HepG2 (cell line): ENCODE results near the gene ACTA2. TPM values are rescaled to one million over a fixed set of nuclear protein-coding genes. Genes with fewer than 3 reads are reported as not detected.

Source experiments
- ATAC-seq: fragments of 200-7000 bp; cut with Tn5 transposase; 3 replicates; pipeline ENCODE4 v1.9.1; 2020; ENCODE audit warnings: mild to moderate bottlenecking, moderate library complexity
- BruUV-seq: library from RNA; stranded (reverse); fragments of 400-500 nt; replicated peaks from 2 replicates; lab custom pipeline; 2021; lab: Mats Ljungman, UMichigan
- CTCF ChIA-PET: fragments of 300-600 bp; formaldehyde crosslinking; extraction: SDS; loops from one replicate; lab custom pipeline; 2021; ENCODE audit warnings: low total read pairs, inconsistent platforms, low intra/inter-chr PET ratio; lab: Yijun Ruan, JAX
- POLR2A ChIA-PET: fragments of 350-600 bp; sonication (Branson Sonifier 250); formaldehyde crosslinking; loops from one replicate; lab custom pipeline; 2020; ENCODE audit warnings: antibody characterized with exemption, inconsistent platforms; lab: Yijun Ruan, JAX
- DNase-seq: peaks from one replicate; pipeline ENCODE4 v3.0.0-alpha.2; 2015; ENCODE audit warnings: low spot score
- FAIRE-seq: peaks from 3 replicates; lab custom pipeline; 2011; peaks lifted over from hg19 to GRCh38; lab: Jason Lieb, UNC
- H2AFZ ChIP-seq: one replicate; pipeline ENCODE4 v1.6.1; 2011; ENCODE audit warnings: low read length, inconsistent platforms
- H3K27ac ChIP-seq: fragments of 300-600 bp; 3 replicates; pipeline ENCODE4 v1.8.0; 2011; ENCODE audit warnings: mixed run types, mild to moderate bottlenecking, mixed read lengths, low read length, inconsistent platforms; ENCODE audit not compliant: insufficient read depth; ENCODE audit errors: extremely low read length
- H3K27me3 ChIP-seq, 2 experiments: fragments of 200-600 bp in 1 of 2; 2 replicates in 1 of 2; 3 replicates in 1 of 2; pipeline versions ENCODE4 v1.6.0 to v1.8.0; 2011; ENCODE audit warnings: low read length in 2 of 2, mild to moderate bottlenecking in 2 of 2, moderate library complexity in 2 of 2, inconsistent platforms in 1 of 2; ENCODE audit not compliant: insufficient read depth in 2 of 2, control insufficient read depth in 1 of 2
- H3K36me3 ChIP-seq, 2 experiments: fragments of 200-600 bp in 1 of 2; replicated peaks in 1 of 2; 2 replicates in 1 of 2; 3 replicates in 1 of 2; pipeline versions ENCODE4 v1.5.1 to v1.8.0; 2011; ENCODE audit warnings: low read length in 2 of 2, inconsistent platforms in 1 of 2; ENCODE audit not compliant: insufficient read depth in 2 of 2, control insufficient read depth in 1 of 2
- H3K4me1 ChIP-seq: 2 replicates; pipeline ENCODE4 v1.5.1; 2012; ENCODE audit warnings: low read length, inconsistent platforms; ENCODE audit not compliant: insufficient read depth
- H3K4me2 ChIP-seq: 2 replicates; pipeline ENCODE4 v1.6.0; 2011; ENCODE audit warnings: low read depth, low read length, inconsistent platforms
- H3K4me3 ChIP-seq, 3 experiments: fragments of 200-600 bp in 1 of 3; sonication (generic), shearing (Covaris generic) in 1 of 3; replicated peaks in 1 of 3; 2 replicates each; pipeline ENCODE4 v1.5.1; 2011 to 2016; ENCODE audit warnings: low read length in 3 of 3, inconsistent platforms in 2 of 3, low read depth in 2 of 3, mild to moderate bottlenecking in 2 of 3, control low read depth in 1 of 3, mixed read lengths in 1 of 3; ENCODE audit not compliant: insufficient read depth in 1 of 3
- H3K79me2 ChIP-seq: one replicate; pipeline ENCODE4 v1.6.1; 2011; ENCODE audit warnings: low read length, inconsistent platforms; ENCODE audit not compliant: insufficient read depth
- H3K9ac ChIP-seq: 2 replicates; pipeline ENCODE4 v1.6.0; 2011; ENCODE audit warnings: mild to moderate bottlenecking, low read depth, low read length, inconsistent platforms; ENCODE audit not compliant: insufficient read depth
- H3K9me3 ChIP-seq: 2 replicates; pipeline ENCODE4 v1.5.1; 2012; ENCODE audit warnings: mild to moderate bottlenecking, low read length
- H4K20me1 ChIP-seq: 2 replicates; pipeline ENCODE4 v1.6.0; 2011; ENCODE audit warnings: inconsistent platforms, mild to moderate bottlenecking, low read length, moderate library complexity; ENCODE audit not compliant: insufficient read depth
- CBX2 ChIP-seq, 2 experiments: fragments of 200-600 bp in 1 of 2; sonication (generic); formaldehyde crosslinking in 1 of 2; IDR thresholded peaks; 2 replicates each; pipeline versions ENCODE4 v1.7.0 to v1.8.1; 2018 to 2022; ENCODE audit warnings: low read depth in 2 of 2, low read length in 1 of 2, mild to moderate bottlenecking in 1 of 2, missing genetic modification reagents in 1 of 2
- KDM4B ChIP-seq: sonication (generic); formaldehyde crosslinking; IDR thresholded peaks from 2 replicates; pipeline ENCODE4 v1.4.0; 2020; ENCODE audit warnings: missing genetic modification reagents
- KLF13 ChIP-seq: sonication (generic); formaldehyde crosslinking; IDR thresholded peaks from 2 replicates; pipeline ENCODE4 v1.4.0; 2020; ENCODE audit warnings: mild to moderate bottlenecking, missing genetic modification reagents
- MAF1 ChIP-seq: sonication (generic); formaldehyde crosslinking; IDR thresholded peaks from 2 replicates; pipeline ENCODE4 v1.5.0; 2020; ENCODE audit warnings: missing genetic modification reagents, borderline replicate concordance
- ZNF230 ChIP-seq: sonication (generic); formaldehyde crosslinking; IDR thresholded peaks from 2 replicates; pipeline ENCODE4 v1.4.0; 2020; ENCODE audit warnings: mild to moderate bottlenecking, missing genetic modification reagents
- ZNF577 ChIP-seq: sonication (generic); formaldehyde crosslinking; IDR thresholded peaks from 2 replicates; pipeline ENCODE4 v1.4.0; 2020; ENCODE audit warnings: mild to moderate bottlenecking, low read depth, missing genetic modification reagents, borderline replicate concordance
- WGBS: methylation state at CpG from one replicate; pipeline ENCODE4 v1.1.6; 2017; ENCODE audit warnings: low lambda C conversion rate; 5-methylcytosine and 5-hydroxymethylcytosine counted together
- in situ Hi-C: cut with HindIII; loops from 2 replicates; pipeline ENCODE4 v1.10.0; 2017; ENCODE audit warnings: low pct_unique_long_range_greater_than_20kb; ENCODE audit not compliant: extremely low pct_ligation_motif_present
- intact Hi-C: fragments of 100-400 bp; cut with micrococcal nuclease; formaldehyde crosslinking; loops from one replicate; pipeline ENCODE4 v1.10.0; 2022; ENCODE audit not compliant: unreplicated experiment
- polyA plus RNA-seq, 8 experiments: library from polyadenylated mRNA; depleted of rRNA in 3 of 8; stranded (reverse) in 7 of 8; unstranded in 1 of 8; fragments of >200 nt; fragmentation: Illumina TruSeq in 4 of 8; extraction: Trizol in 4 of 8; gene quantifications; 2 replicates each; pipeline versions ENCODE4 v1.2.1 to v1.2.3, GENCODE V29; 2011 to 2016; ENCODE audit warnings: low read depth in 4 of 8, missing spikeins in 1 of 8, mixed read lengths in 1 of 8; ENCODE audit not compliant: insufficient read depth in 1 of 8
- total RNA-seq, 5 experiments: library from RNA; depleted of rRNA; stranded (reverse); fragments of >200 nt; fragmentation: Illumina TruSeq; extraction: Trizol; gene quantifications; 2 replicates each; pipeline ENCODE4 v1.2.3, GENCODE V29; 2016; ENCODE audit warnings: low read depth in 1 of 5
- TF ChIP-seq, protein P1 (sequence below): sonication (generic); formaldehyde crosslinking; IDR thresholded peaks from 2 replicates; pipeline ENCODE4 v1.8.1; 2023; ENCODE audit warnings: mild to moderate bottlenecking, moderate library complexity, missing genetic modification reagents
- TF ChIP-seq, protein P2 (sequence below): sonication (generic); formaldehyde crosslinking; IDR thresholded peaks from 2 replicates; pipeline ENCODE4 v1.5.0; 2020; ENCODE audit warnings: missing genetic modification reagents, mild to moderate bottlenecking, borderline replicate concordance
- TF ChIP-seq, protein P3 (sequence below): sonication (generic); formaldehyde crosslinking; IDR thresholded peaks from 2 replicates; pipeline ENCODE4 v1.5.0; 2020; ENCODE audit warnings: missing genetic modification reagents
- TF ChIP-seq, protein P4 (sequence below): IDR thresholded peaks from 2 replicates; pipeline ENCODE4 v1.6.1; 2016; ENCODE audit warnings: low read depth, borderline replicate concordance
- TF ChIP-seq, protein P5 (sequence below): IDR thresholded peaks from 2 replicates; pipeline ENCODE4 v1.6.1; 2016; ENCODE audit warnings: missing genetic modification reagents, missing compliant biosample characterization
- TF ChIP-seq, protein P6 (sequence below): sonication (generic); formaldehyde crosslinking; IDR thresholded peaks from 2 replicates; pipeline ENCODE4 v1.8.1; 2023; ENCODE audit warnings: mild to moderate bottlenecking, missing genetic modification reagents, borderline replicate concordance

Gene ACTA2
- total and polyA plus RNA-seq, 2 of the 13 experiments (the other 11 are each of a cell fraction or from before 2014, with no cell fraction given): 21.8 to 59.9 TPM

DNA sequence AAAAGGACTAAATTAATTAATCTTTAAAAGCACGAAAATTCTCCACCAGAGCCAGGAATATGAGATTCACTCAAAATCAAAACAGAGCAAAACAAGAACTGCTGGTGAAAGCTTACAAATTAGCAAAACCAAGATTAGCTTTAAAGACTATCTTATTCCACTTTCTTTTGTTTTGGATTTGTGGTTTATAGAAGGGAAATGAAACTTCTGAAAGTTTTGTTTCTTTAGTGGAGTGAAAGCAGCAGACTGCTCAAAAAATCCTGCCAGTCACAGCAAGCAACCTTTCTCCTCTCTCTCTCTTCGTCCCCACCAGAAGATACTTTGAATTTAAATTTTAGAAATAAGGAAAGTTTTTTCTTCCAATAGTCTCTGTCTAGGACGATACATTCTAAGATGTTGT lies 7.8 kb downstream of the ACTA2 start:
- Histone ChIP-seq H3K27ac (no peak overlapping the region), H3K79me2 (no peaks in the 10 kb centered on the region), H3K27me3 (no peaks in the 10 kb centered on the region), H3K36me3 (0 out of 5 replicates have a peak, but pooled peaks cover 1 to 3% of the 10 kb centered on the region in 2 experiments), H4K20me1 (no peaks in the 10 kb centered on the region), H3K9me3 (no peaks in the 10 kb centered on the region), H3K9ac (no peak overlapping the region), H3K4me1 (no peaks in the 10 kb centered on the region), H2AFZ (no peak overlapping the region), H3K4me3 (no peak overlapping the region), H3K4me2 (no peak overlapping the region)
- BruUV-seq: no TSS peak
- no peak for TF ChIP-seq ZNF230 (CRISPR knock-in tag)
- CTCF ChIA-PET: no interaction called here
- no peak for DNase-seq
- in situ Hi-C loops: no loop called here
- 86% methylated on average over 3 of the region's 3 CpGs for WGBS
- ATAC-seq: no peak
- no peak for FAIRE-seq
- intact Hi-C loops: no loop called here
- POLR2A ChIA-PET: no interaction called here

DNA sequence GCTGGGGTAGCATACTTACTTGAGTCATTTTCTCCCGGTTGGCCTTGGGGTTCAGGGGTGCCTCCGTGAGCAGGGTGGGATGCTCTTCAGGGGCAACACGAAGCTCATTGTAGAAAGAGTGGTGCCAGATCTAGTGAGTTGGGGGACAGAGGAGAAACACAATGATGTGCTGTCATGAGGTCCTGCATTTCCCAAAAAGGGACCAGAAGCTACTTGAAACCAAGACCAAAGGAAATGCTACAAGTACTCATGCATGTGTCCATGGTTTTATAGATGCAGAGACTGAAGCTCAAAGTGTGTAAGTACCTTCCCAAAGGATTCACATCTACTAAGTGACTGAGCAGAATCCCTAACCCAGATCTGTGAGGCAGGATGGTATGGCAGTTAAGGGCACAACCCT lies 8.8 kb downstream of the ACTA2 start:
- BruUV-seq: no TSS peak
- no peak for ATAC-seq
- no peak for FAIRE-seq
- TF ChIP-seq, protein P1, sequence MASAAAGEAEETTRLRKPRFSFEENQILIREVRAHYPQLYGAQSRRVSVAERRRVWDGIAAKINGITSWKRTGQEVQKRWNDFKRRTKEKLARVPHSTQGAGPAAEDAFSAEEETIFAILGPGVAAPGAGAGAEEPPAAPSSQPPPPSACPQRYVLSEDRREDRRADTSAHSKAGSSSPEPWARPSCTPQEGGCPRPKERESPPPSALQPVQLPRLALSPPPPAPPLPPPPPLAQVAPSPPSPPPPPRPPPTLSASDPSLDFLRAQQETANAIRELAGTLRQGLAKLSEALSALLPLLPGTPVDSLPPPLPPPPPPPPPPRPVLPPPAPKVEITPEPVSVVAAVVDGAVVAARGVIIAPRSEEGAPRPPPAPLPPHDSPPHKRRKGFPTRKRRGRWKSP (CRISPR knock-in tag): no peak
- TF ChIP-seq, protein P2, sequence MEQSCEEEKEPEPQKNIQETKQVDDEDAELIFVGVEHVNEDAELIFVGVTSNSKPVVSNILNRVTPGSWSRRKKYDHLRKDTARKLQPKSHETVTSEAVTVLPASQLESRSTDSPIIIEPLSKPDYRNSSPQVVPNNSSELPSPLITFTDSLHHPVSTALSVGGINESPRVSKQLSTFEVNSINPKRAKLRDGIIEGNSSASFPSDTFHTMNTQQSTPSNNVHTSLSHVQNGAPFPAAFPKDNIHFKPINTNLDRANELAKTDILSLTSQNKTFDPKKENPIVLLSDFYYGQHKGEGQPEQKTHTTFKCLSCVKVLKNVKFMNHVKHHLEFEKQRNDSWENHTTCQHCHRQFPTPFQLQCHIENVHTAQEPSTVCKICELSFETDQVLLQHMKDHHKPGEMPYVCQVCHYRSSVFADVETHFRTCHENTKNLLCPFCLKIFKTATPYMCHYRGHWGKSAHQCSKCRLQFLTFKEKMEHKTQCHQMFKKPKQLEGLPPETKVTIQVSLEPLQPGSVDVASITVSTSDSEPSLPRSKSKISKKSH (CRISPR knock-in tag): no peak
- TF ChIP-seq, protein P3, sequence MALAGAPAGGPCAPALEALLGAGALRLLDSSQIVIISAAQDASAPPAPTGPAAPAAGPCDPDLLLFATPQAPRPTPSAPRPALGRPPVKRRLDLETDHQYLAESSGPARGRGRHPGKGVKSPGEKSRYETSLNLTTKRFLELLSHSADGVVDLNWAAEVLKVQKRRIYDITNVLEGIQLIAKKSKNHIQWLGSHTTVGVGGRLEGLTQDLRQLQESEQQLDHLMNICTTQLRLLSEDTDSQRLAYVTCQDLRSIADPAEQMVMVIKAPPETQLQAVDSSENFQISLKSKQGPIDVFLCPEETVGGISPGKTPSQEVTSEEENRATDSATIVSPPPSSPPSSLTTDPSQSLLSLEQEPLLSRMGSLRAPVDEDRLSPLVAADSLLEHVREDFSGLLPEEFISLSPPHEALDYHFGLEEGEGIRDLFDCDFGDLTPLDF (CRISPR knock-in tag): no peak
- TF ChIP-seq KLF13: no peak
- TF ChIP-seq, protein P4, sequence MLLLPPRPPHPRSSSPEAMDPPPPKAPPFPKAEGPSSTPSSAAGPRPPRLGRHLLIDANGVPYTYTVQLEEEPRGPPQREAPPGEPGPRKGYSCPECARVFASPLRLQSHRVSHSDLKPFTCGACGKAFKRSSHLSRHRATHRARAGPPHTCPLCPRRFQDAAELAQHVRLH: no peak
- no peak for TF ChIP-seq CBX2 (IDR thresholded peaks at IDR 0.05; ENCODE audit: low read depth, low read length)
- TF ChIP-seq CBX2 (CRISPR knock-in tag; IDR thresholded peaks at IDR 0.05; ENCODE audit: low read depth): no peak
- TF ChIP-seq, protein P5, sequence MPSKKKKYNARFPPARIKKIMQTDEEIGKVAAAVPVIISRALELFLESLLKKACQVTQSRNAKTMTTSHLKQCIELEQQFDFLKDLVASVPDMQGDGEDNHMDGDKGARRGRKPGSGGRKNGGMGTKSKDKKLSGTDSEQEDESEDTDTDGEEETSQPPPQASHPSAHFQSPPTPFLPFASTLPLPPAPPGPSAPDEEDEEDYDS (CRISPR knock-in tag): no peak
- TF ChIP-seq MAF1: no peak
- no peak for TF ChIP-seq KDM4B (CRISPR knock-in tag)
- TF ChIP-seq, protein P6, sequence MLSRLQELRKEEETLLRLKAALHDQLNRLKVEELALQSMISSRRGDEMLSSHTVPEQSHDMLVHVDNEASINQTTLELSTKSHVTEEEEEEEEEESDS (CRISPR knock-in tag): no peak
- no peak for TF ChIP-seq ZNF577
- 85% methylated on average over 3 of the region's 3 CpGs for WGBS
- Histone ChIP-seq H3K27ac (no peak overlapping the region), H3K79me2 (no peaks in the 10 kb centered on the region), H4K20me1 (no peaks in the 10 kb centered on the region), H2AFZ (no peak overlapping the region), H3K4me1 (no peaks in the 10 kb centered on the region), H3K4me2 (no peak overlapping the region), H3K9ac (no peak overlapping the region), H3K27me3 (no peaks in the 10 kb centered on the region), H3K36me3 (peaks cover 1 to 3% of the 10 kb centered on the region in 2 experiments; a peak in 1 of 5 replicates), H3K9me3 (no peaks in the 10 kb centered on the region), H3K4me3 (no peak overlapping the region)
- POLR2A ChIA-PET: no interaction called here
- intact Hi-C loops: no loop called here
- CTCF ChIA-PET: no interaction called here
- in situ Hi-C loops: no loop called here
- no peak for DNase-seq
